Subcutaneous adipose tissue (tissue), 4 donors: ENCODE results near the gene CAPG. TPM values are rescaled to one million over a fixed set of nuclear protein-coding genes. Genes with fewer than 3 reads are reported as not detected.

Experiments used
- total RNA-seq, 4 donors: library from RNA; depleted of rRNA; stranded (reverse); fragments of >200 nt; gene quantifications; one replicate each; pipeline ENCODE4 v1.1.0, GENCODE V29; 2016
- TF ChIP-seq, protein P1 (sequence below): fragments of 450-650 bp; IDR thresholded peaks from one replicate; pipeline ENCODE4 v1.5.1; 2016; ENCODE audit warnings: low read depth, mild to moderate bottlenecking, control low read depth, antibody characterized with exemption, moderate library complexity

CAPG gene
- total RNA-seq, 4 donors from 2014 or later: 80.7 to 616 (median 167) TPM

GRCh38 chr2:85376291-85377065 is 33.7 kb downstream of the CAPG start:
- TF ChIP-seq, protein P1, sequence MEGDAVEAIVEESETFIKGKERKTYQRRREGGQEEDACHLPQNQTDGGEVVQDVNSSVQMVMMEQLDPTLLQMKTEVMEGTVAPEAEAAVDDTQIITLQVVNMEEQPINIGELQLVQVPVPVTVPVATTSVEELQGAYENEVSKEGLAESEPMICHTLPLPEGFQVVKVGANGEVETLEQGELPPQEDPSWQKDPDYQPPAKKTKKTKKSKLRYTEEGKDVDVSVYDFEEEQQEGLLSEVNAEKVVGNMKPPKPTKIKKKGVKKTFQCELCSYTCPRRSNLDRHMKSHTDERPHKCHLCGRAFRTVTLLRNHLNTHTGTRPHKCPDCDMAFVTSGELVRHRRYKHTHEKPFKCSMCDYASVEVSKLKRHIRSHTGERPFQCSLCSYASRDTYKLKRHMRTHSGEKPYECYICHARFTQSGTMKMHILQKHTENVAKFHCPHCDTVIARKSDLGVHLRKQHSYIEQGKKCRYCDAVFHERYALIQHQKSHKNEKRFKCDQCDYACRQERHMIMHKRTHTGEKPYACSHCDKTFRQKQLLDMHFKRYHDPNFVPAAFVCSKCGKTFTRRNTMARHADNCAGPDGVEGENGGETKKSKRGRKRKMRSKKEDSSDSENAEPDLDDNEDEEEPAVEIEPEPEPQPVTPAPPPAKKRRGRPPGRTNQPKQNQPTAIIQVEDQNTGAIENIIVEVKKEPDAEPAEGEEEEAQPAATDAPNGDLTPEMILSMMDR: no peak

GRCh38 chr2:85371045-85371444 is 39.1 kb downstream of the CAPG start:
- TF ChIP-seq, protein P1: no peak

DNA sequence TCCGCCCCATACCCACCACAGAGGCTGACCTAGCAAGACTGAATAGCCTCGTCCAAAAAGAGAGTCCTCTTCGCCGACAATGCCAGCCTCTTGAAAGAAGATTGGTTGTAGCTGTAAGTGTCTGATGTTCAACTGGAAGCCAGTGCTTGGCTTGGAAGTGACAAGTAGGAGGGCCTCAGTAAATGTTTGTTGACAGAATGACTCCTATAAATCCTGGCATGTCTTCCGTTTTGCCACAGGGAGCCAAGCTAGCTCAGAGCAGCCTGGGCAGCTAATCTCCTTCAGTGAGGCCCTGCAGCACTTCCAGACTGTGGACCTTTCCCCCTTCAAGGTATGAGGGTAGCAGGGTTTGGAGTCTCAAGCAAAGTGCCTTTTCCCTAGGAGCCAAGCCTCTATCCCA is 40.7 kb downstream of the CAPG start:
- TF ChIP-seq, protein P1: no peak

GRCh38 chr2:85368921-85369320 is 41.2 kb downstream of the CAPG start:
- TF ChIP-seq, protein P1: no peak

DNA sequence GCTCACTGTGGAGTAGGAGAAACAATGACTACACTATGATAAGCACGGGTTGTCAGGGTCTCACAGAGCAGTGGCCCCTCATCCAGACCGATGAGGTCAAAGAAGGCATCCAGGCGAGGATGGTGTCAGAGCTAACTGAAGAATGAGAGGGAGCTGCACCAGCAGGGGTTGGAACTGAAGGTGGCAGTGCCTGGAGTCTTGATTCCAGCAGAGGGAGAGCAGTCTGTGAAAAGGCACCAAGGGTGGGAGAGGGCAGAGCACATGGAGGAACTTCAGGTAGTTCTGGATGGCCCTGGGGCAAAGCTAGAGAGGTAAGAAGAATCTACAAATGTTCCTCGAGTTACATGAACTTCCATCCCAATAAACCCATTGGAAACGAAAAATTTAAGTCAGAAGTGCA is 43.0 kb downstream of the CAPG start:
- TF ChIP-seq, protein P1: no peak

DNA sequence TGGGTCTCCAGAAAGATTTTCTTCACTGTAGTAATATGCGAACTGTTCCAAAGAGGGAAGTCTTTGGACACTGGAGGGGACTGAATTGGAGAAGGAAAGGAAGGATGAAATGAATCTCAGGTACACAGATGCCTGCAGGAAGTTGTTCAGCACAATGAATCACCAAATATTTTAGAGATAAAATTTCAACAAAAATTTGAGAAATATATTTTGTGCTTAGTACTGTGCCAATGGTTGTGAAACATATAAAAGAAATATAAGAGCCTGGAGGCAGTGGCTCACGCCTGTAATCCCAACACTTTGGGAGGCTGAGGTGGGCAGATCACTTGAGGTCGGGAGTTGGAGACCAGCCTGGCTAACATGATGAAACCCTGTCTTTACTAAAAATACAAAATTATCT is 52.4 kb downstream of the CAPG start:
- TF ChIP-seq, protein P1: no peak

DNA sequence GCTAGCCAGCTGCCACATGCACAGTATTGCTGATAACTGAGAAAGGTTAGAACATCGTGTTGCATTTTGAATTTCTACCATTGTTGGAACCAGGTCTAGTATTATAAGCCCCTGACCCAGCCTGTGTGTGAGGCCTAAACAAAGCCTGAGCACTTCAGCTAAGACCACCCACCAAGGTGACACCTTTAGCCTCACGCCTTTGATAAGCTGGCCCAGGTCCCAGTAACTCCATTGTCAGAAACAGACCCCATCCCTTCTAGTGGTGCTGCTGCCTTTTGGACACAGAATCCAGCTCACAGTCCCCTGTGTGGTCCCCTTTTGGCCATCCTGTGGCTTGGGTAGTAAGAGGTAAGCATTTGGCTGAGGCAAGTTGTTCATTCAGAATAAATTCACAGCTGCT is 54.0 kb downstream of the CAPG start:
- TF ChIP-seq, protein P1: no peak
